ENCODE results near the gene MS4A15.
"Not testable (repeated sequence)": the region's sequence is repeated elsewhere in the genome, so short reads cannot be mapped to it uniquely, and the experiment has no call there.

Gene MS4A15

GRCh38 chr11:60816590-60817157, 60.0 kb downstream of the MS4A15 start:
- Histone ChIP-seq H3K4me3 (ENCODE audit: insufficient read depth, low read depth, low read length) (no peak overlapping the region), H3K36me3 (ENCODE audit: control insufficient read depth, insufficient read depth, low read length) (no peaks in the 10 kb centered on the region), H3K27ac (ENCODE audit: insufficient read depth, low read depth, low read length, poor library complexity, severe bottlenecking) (no peak overlapping the region), H3K9me3 (ENCODE audit: control insufficient read depth, low read length) (no peaks in the 10 kb centered on the region), H3K27me3 (ENCODE audit: control insufficient read depth, insufficient read depth, low read length, poor library complexity, severe bottlenecking) (no peaks in the 10 kb centered on the region), H3K4me1 (ENCODE audit: control insufficient read depth, insufficient read depth, low read length) (no peaks in the 10 kb centered on the region)
- WGBS, 2 experiments = 97 to 98% methylated on average over 2 of the region's 2 CpGs

- H3K27ac ChIP-seq (ENCODE audit: insufficient read depth, low read depth, low read length, poor library complexity, severe bottlenecking) = no peak overlapping the region
- WGBS, 2 experiments = 85 to 88% methylated on average over 4 of the region's 4 CpGs
- H3K9me3 ChIP-seq (ENCODE audit: control insufficient read depth, low read length) = no peaks in the 10 kb centered on the region
- no peaks in the 10 kb centered on the region for H3K4me1 ChIP-seq (ENCODE audit: control insufficient read depth, insufficient read depth, low read length)
- no peaks in the 10 kb centered on the region for H3K27me3 ChIP-seq (ENCODE audit: control insufficient read depth, insufficient read depth, low read length, poor library complexity, severe bottlenecking)
- no peaks in the 10 kb centered on the region for H3K36me3 ChIP-seq (ENCODE audit: control insufficient read depth, insufficient read depth, low read length)
- no peak overlapping the region for H3K4me3 ChIP-seq (ENCODE audit: insufficient read depth, low read depth, low read length)
Measured at GRCh38 chr11:60818057-60818456, 61.4 kb downstream of the MS4A15 start.

- Histone ChIP-seq H3K4me1 (ENCODE audit: control insufficient read depth, insufficient read depth, low read length) (no peaks in the 10 kb centered on the region), H3K36me3 (ENCODE audit: control insufficient read depth, insufficient read depth, low read length) (no peaks in the 10 kb centered on the region), H3K9me3 (ENCODE audit: control insufficient read depth, low read length) (no peaks in the 10 kb centered on the region), H3K4me3 (ENCODE audit: insufficient read depth, low read depth, low read length) (no peak overlapping the region), H3K27ac (ENCODE audit: insufficient read depth, low read depth, low read length, poor library complexity, severe bottlenecking) (no peak overlapping the region), H3K27me3 (ENCODE audit: control insufficient read depth, insufficient read depth, low read length, poor library complexity, severe bottlenecking) (no peaks in the 10 kb centered on the region)
- 89 to 90% methylated on average over 15 of the region's 15 CpGs for WGBS, 2 experiments
Measured at GRCh38 chr11:60821827-60822599, 65.3 kb downstream of the MS4A15 start.

GRCh38 chr11:60823745-60824306, 67.2 kb downstream of the MS4A15 start:
- H3K9me3 ChIP-seq (ENCODE audit: control insufficient read depth, low read length); H3K27ac ChIP-seq (ENCODE audit: insufficient read depth, low read depth, low read length, poor library complexity, severe bottlenecking); H3K4me1 ChIP-seq (ENCODE audit: control insufficient read depth, insufficient read depth, low read length); H3K4me3 ChIP-seq (ENCODE audit: insufficient read depth, low read depth, low read length); H3K36me3 ChIP-seq (ENCODE audit: control insufficient read depth, insufficient read depth, low read length); H3K27me3 ChIP-seq (ENCODE audit: control insufficient read depth, insufficient read depth, low read length, poor library complexity, severe bottlenecking): not testable (repeated sequence)
- 92 to 94% methylated on average over 5 of the region's 5 CpGs for WGBS, 2 experiments

- no peaks in the 10 kb centered on the region for H3K36me3 ChIP-seq (ENCODE audit: control insufficient read depth, insufficient read depth, low read length)
- H3K4me3 ChIP-seq (ENCODE audit: insufficient read depth, low read depth, low read length) = no peak overlapping the region
- no peaks in the 10 kb centered on the region for H3K9me3 ChIP-seq (ENCODE audit: control insufficient read depth, low read length)
- no peak overlapping the region for H3K27ac ChIP-seq (ENCODE audit: insufficient read depth, low read depth, low read length, poor library complexity, severe bottlenecking)
- WGBS, 2 experiments = 90 to 91% methylated on average over 5 of the region's 5 CpGs
- no peaks in the 10 kb centered on the region for H3K4me1 ChIP-seq (ENCODE audit: control insufficient read depth, insufficient read depth, low read length)
- H3K27me3 ChIP-seq (ENCODE audit: control insufficient read depth, insufficient read depth, low read length, poor library complexity, severe bottlenecking) = no peaks in the 10 kb centered on the region
Measured at GRCh38 chr11:60825118-60825517, 68.5 kb downstream of the MS4A15 start.

- Histone ChIP-seq H3K4me3 (ENCODE audit: insufficient read depth, low read depth, low read length) (no peak overlapping the region), H3K27ac (ENCODE audit: insufficient read depth, low read depth, low read length, poor library complexity, severe bottlenecking) (no peak overlapping the region), H3K9me3 (ENCODE audit: control insufficient read depth, low read length) (no peaks in the 10 kb centered on the region), H3K27me3 (ENCODE audit: control insufficient read depth, insufficient read depth, low read length, poor library complexity, severe bottlenecking) (no peaks in the 10 kb centered on the region), H3K36me3 (ENCODE audit: control insufficient read depth, insufficient read depth, low read length) (no peaks in the 10 kb centered on the region), H3K4me1 (ENCODE audit: control insufficient read depth, insufficient read depth, low read length) (no peaks in the 10 kb centered on the region)
- 85% methylated on average over 6 of the region's 6 CpGs for WGBS, 2 experiments
Measured at GRCh38 chr11:60825790-60826189, 69.1 kb downstream of the MS4A15 start.

Data from ectodermal cell (in vitro differentiated cells).